IPS-18a (cell line): ENCODE data around the gene ING2.

Experiments used
- H3K27ac ChIP-seq: one replicate; pipeline ENCODE4 v1.5.1; 2013; ENCODE audit warnings: low read length
- H3K27me3 ChIP-seq: one replicate; pipeline ENCODE4 v1.6.1; 2013; ENCODE audit warnings: mild to moderate bottlenecking, low read length; ENCODE audit not compliant: control insufficient read depth, insufficient read depth
- H3K36me3 ChIP-seq: one replicate; pipeline ENCODE4 v1.6.1; 2013; ENCODE audit warnings: low read depth, low read length; ENCODE audit not compliant: control insufficient read depth
- H3K4me1 ChIP-seq: one replicate; pipeline ENCODE4 v1.6.1; 2013; ENCODE audit warnings: low read depth, low read length; ENCODE audit not compliant: control insufficient read depth
- H3K4me3 ChIP-seq: one replicate; pipeline ENCODE4 v1.5.1; 2013; ENCODE audit warnings: low read length
- H3K9ac ChIP-seq: one replicate; pipeline ENCODE4 v1.6.1; 2013; ENCODE audit warnings: mild to moderate bottlenecking, low read length, moderate library complexity
- H3K9me3 ChIP-seq: one replicate; pipeline ENCODE4 v1.6.1; 2013; ENCODE audit warnings: low read depth, low read length; ENCODE audit not compliant: control insufficient read depth

The ING2 gene

GRCh38 chr4:183527326-183527725 is 22.5 kb downstream of the ING2 start:
- no peak overlapping the region for H3K9ac ChIP-seq
- H3K4me3 ChIP-seq, result no peak overlapping the region
- no peaks in the 10 kb centered on the region for H3K36me3 ChIP-seq
- H3K27me3 ChIP-seq, result no peaks in the 10 kb centered on the region
- H3K27ac ChIP-seq, result no peak overlapping the region
- H3K4me1 ChIP-seq, result no peaks in the 10 kb centered on the region
- no peaks in the 10 kb centered on the region for H3K9me3 ChIP-seq

GRCh38 chr4:183532821-183533220 is 28.0 kb downstream of the ING2 start:
- H3K9ac ChIP-seq, result no peak overlapping the region
- no peaks in the 10 kb centered on the region for H3K27me3 ChIP-seq
- H3K4me1 ChIP-seq, result peaks cover 2% of the 10 kb centered on the region
- H3K27ac ChIP-seq, result no peak overlapping the region
- H3K36me3 ChIP-seq, result no peaks in the 10 kb centered on the region
- H3K9me3 ChIP-seq, result no peaks in the 10 kb centered on the region
- no peak overlapping the region for H3K4me3 ChIP-seq

- H3K27me3 ChIP-seq, result no peaks in the 10 kb centered on the region
- H3K27ac ChIP-seq, result no peak overlapping the region
Measured at GRCh38 chr4:183533698-183534097, 28.8 kb downstream of the ING2 start.

GRCh38 chr4:183540410-183541009 is 35.7 kb downstream of the ING2 start:
- Histone ChIP-seq H3K4me3 (no peak overlapping the region), H3K9me3 (no peaks in the 10 kb centered on the region), H3K27ac (no peak overlapping the region), H3K36me3 (no peaks in the 10 kb centered on the region), H3K27me3 (no peaks in the 10 kb centered on the region), H3K9ac (no peak overlapping the region), H3K4me1 (peaks cover 21% of the 10 kb centered on the region)

More at GRCh38 chr4:183533698-183534097, 28.8 kb downstream of the ING2 start:
- H3K36me3 ChIP-seq, result no peaks in the 10 kb centered on the region
- H3K9me3 ChIP-seq, result no peaks in the 10 kb centered on the region
- H3K4me1 ChIP-seq, result peaks cover 8% of the 10 kb centered on the region
- no peak overlapping the region for H3K9ac ChIP-seq
- no peak overlapping the region for H3K4me3 ChIP-seq

GRCh38 chr4:183541010-183541751 is 36.3 kb downstream of the ING2 start:
- no peak overlapping the region for H3K4me3 ChIP-seq
- no peak overlapping the region for H3K9ac ChIP-seq

GRCh38 chr4:183541752-183542040 is 36.8 kb downstream of the ING2 start:
- Histone ChIP-seq H3K27me3 (no peaks in the 10 kb centered on the region), H3K9ac (no peak overlapping the region), H3K4me3 (no peak overlapping the region), H3K9me3 (no peaks in the 10 kb centered on the region), H3K4me1 (peaks cover 21% of the 10 kb centered on the region), H3K27ac (no peak overlapping the region), H3K36me3 (no peaks in the 10 kb centered on the region)

More at GRCh38 chr4:183541010-183541751, 36.3 kb downstream of the ING2 start:
- Histone ChIP-seq H3K4me1 (peaks cover 21% of the 10 kb centered on the region), H3K27me3 (no peaks in the 10 kb centered on the region), H3K36me3 (no peaks in the 10 kb centered on the region), H3K9me3 (no peaks in the 10 kb centered on the region), H3K27ac (no peak overlapping the region)

- Histone ChIP-seq H3K27ac (no peak overlapping the region), H3K9me3 (no peaks in the 10 kb centered on the region)
Measured at GRCh38 chr4:183543435-183543834, 38.6 kb downstream of the ING2 start.

GRCh38 chr4:183544109-183544508 is 39.3 kb downstream of the ING2 start:
- no peaks in the 10 kb centered on the region for H3K9me3 ChIP-seq
- no peaks in the 10 kb centered on the region for H3K27me3 ChIP-seq
- H3K4me3 ChIP-seq, result no peak overlapping the region
- no peak overlapping the region for H3K9ac ChIP-seq
- no peak overlapping the region for H3K27ac ChIP-seq
- H3K4me1 ChIP-seq, result peaks cover 13% of the 10 kb centered on the region
- no peaks in the 10 kb centered on the region for H3K36me3 ChIP-seq

More at GRCh38 chr4:183543435-183543834, 38.6 kb downstream of the ING2 start:
- H3K4me1 ChIP-seq, result peaks cover 13% of the 10 kb centered on the region
- H3K9ac ChIP-seq, result no peak overlapping the region
- H3K4me3 ChIP-seq, result no peak overlapping the region
- no peaks in the 10 kb centered on the region for H3K27me3 ChIP-seq
- H3K36me3 ChIP-seq, result no peaks in the 10 kb centered on the region

GRCh38 chr4:183546376-183546775 is 41.5 kb downstream of the ING2 start:
- H3K9me3 ChIP-seq, result no peaks in the 10 kb centered on the region
- no peak overlapping the region for H3K9ac ChIP-seq
- no peaks in the 10 kb centered on the region for H3K36me3 ChIP-seq
- H3K27me3 ChIP-seq, result no peaks in the 10 kb centered on the region
- peaks cover 7% of the 10 kb centered on the region for H3K4me1 ChIP-seq
- H3K4me3 ChIP-seq, result no peak overlapping the region
- no peak overlapping the region for H3K27ac ChIP-seq

- Histone ChIP-seq H3K27ac (no peak overlapping the region), H3K27me3 (no peaks in the 10 kb centered on the region), H3K4me1 (no peaks in the 10 kb centered on the region), H3K9me3 (no peaks in the 10 kb centered on the region), H3K9ac (no peak overlapping the region), H3K36me3 (no peaks in the 10 kb centered on the region), H3K4me3 (no peak overlapping the region)
Measured at GRCh38 chr4:183548306-183548705, 43.4 kb downstream of the ING2 start.

GRCh38 chr4:183550345-183551093 is 45.7 kb downstream of the ING2 start:
- Histone ChIP-seq H3K9me3 (no peaks in the 10 kb centered on the region), H3K9ac (no peak overlapping the region), H3K27me3 (no peaks in the 10 kb centered on the region)

More at GRCh38 chr4:183550345-183551093, 45.7 kb downstream of the ING2 start:
- Histone ChIP-seq H3K4me1 (no peaks in the 10 kb centered on the region), H3K36me3 (no peaks in the 10 kb centered on the region), H3K4me3 (no peak overlapping the region), H3K27ac (no peak overlapping the region)
